Uterus (tissue), 4 donors: ENCODE measurements around the gene DDX3X. TPM values are rescaled to one million over a fixed set of nuclear protein-coding genes. Genes with fewer than 3 reads are reported as not detected.

Source experiments
- DNase-seq, 2 donors: peaks; one replicate each; pipeline ENCODE4 v3.0.0-alpha.2; 2019 to 2020
- H3K27ac ChIP-seq, 2 donors: fragments of 200-600 bp; sonication (generic); 1 replicate in 1 of 2; 2 replicates in 1 of 2; pipeline ENCODE4 v1.5.1; 2016 to 2018
- H3K27me3 ChIP-seq, 2 donors: fragments of 200-600 bp; sonication (generic); one replicate each; pipeline ENCODE4 v1.5.1; 2018 to 2019; ENCODE audit warnings: control low read depth in 1 of 2
- H3K36me3 ChIP-seq, 2 donors: fragments of 200-600 bp; sonication (generic); one replicate each; pipeline ENCODE4 v1.5.1; 2019; ENCODE audit warnings: control low read depth in 1 of 2
- H3K4me1 ChIP-seq, 2 donors: fragments of 200-600 bp; sonication (generic); one replicate each; pipeline ENCODE4 v1.5.1; 2018 to 2019; ENCODE audit warnings: control low read depth in 1 of 2
- H3K4me3 ChIP-seq, 2 donors: fragments of 200-600 bp; sonication (generic); 1 replicate in 1 of 2; 2 replicates in 1 of 2; pipeline ENCODE4 v1.5.1; 2018 to 2019; ENCODE audit warnings: mild to moderate bottlenecking in 1 of 2
- H3K9me3 ChIP-seq, 2 donors: fragments of 200-600 bp; sonication (generic); one replicate each; pipeline ENCODE4 v1.5.1; 2019; ENCODE audit warnings: control low read depth in 1 of 2
- POLR2A ChIP-seq, 2 donors: fragments of 450-650 bp; IDR thresholded peaks; one replicate each; pipeline ENCODE4 v1.6.1; 2016; ENCODE audit warnings: antibody characterized with exemption in 2 of 2, mild to moderate bottlenecking in 1 of 2, moderate library complexity in 1 of 2
- intact Hi-C: fragments of 100-400 bp; cut with DNase I; formaldehyde crosslinking; loops from one replicate; pipeline ENCODE4 v1.15.1; 2023; ENCODE audit warnings: low total_unique reads
- total RNA-seq, 4 donors: library from RNA; depleted of rRNA in 3 of 4; stranded (reverse); fragments of >200 nt in 3 of 4; gene quantifications; one replicate each; pipeline versions ENCODE4 v1.1.0 to v1.2.4, GENCODE V29; 2014 to 2023
- TF ChIP-seq, protein P1 (sequence below), 4 experiments: fragments of 200-600 bp in 2 of 4; fragments of 450-650 bp in 2 of 4; sonication (generic) in 2 of 4; IDR thresholded peaks; one replicate each; pipeline ENCODE4 v1.5.1; 2016 to 2019; ENCODE audit warnings: antibody characterized with exemption in 4 of 4, mild to moderate bottlenecking in 2 of 4, moderate library complexity in 1 of 4
- donor health status: DM: yes; HTN: yes; CAD: no.

Gene DDX3X
- total RNA-seq, 4 donors from 2014 or later, result 124 to 387 (median 268) TPM

DNA sequence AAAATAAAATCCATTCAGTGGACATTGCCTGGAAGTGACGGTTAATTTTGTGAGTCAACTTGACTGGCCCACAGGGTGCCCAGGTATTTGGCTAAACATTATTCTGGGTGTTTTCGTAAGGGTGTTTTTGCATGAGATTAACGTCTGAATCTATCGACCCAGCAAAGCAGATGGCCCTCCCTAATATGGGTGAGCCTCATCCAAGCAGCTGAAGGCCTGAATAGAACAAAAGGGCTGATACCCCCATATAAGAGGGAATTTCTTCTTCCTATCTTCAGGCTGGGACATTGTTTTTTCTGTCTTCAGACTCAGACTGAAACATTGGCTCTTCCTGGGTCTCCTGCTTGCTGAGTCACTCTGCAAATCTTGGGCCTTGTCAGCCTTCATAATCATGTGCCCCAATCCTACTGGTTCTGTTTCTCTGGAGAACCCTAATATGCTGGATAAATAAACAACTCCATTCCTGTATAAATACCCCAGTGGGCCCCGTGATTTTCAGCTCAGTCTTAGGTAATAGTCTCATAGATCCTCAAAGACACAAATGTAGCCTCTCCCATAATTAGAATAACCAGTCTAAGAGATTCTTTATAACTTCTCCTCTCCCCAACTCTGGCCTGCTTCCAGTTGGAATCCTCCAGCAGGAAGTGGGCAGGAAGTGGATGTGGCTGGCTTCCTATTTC lies 33.1 kb upstream of the DDX3X start:
- Histone ChIP-seq H3K4me1 (no peaks in the 10 kb centered on the region), H3K4me3 (no peak overlapping the region), H3K27me3 (no peaks in the 10 kb centered on the region), H3K36me3 (no peaks in the 10 kb centered on the region), H3K9me3 (no peaks in the 10 kb centered on the region), H3K27ac (no peak overlapping the region)
- intact Hi-C loops, result no loop called here
- TF ChIP-seq POLR2A (IDR thresholded peaks at IDR 0.05), result no peak
- TF ChIP-seq, protein P1, sequence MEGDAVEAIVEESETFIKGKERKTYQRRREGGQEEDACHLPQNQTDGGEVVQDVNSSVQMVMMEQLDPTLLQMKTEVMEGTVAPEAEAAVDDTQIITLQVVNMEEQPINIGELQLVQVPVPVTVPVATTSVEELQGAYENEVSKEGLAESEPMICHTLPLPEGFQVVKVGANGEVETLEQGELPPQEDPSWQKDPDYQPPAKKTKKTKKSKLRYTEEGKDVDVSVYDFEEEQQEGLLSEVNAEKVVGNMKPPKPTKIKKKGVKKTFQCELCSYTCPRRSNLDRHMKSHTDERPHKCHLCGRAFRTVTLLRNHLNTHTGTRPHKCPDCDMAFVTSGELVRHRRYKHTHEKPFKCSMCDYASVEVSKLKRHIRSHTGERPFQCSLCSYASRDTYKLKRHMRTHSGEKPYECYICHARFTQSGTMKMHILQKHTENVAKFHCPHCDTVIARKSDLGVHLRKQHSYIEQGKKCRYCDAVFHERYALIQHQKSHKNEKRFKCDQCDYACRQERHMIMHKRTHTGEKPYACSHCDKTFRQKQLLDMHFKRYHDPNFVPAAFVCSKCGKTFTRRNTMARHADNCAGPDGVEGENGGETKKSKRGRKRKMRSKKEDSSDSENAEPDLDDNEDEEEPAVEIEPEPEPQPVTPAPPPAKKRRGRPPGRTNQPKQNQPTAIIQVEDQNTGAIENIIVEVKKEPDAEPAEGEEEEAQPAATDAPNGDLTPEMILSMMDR (IDR thresholded peaks at IDR 0.05), result no peak
- no peak for DNase-seq

DNA sequence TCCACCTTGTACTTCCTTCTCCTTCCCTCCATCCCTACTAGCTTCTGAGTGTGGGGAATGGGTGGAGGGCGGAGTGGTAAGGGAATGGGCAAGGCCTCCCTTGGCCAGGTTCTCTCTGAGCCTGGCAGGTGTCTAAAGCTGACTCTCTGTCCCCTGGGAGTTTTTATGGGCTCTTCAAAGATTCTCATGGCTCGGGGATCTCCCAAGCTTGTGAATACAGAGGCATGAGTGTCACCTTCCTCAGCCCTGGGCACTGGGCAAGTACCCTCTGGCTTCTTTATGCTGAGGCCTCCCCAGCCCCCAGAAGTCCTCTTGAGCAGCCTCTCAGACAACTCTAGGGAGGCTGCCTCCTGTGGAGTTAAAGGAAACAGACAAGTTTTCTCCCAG lies 32.5 kb upstream of the DDX3X start:
- Histone ChIP-seq H3K36me3 (no peaks in the 10 kb centered on the region), H3K4me1 (no peaks in the 10 kb centered on the region), H3K4me3 (no peak overlapping the region), H3K27ac (no peak overlapping the region), H3K27me3 (no peaks in the 10 kb centered on the region), H3K9me3 (no peaks in the 10 kb centered on the region)
- intact Hi-C loops, result no loop called here
- no peak for TF ChIP-seq POLR2A (IDR thresholded peaks at IDR 0.05)
- TF ChIP-seq, protein P1 (IDR thresholded peaks at IDR 0.05), result no peak
- no peak for DNase-seq

DNA sequence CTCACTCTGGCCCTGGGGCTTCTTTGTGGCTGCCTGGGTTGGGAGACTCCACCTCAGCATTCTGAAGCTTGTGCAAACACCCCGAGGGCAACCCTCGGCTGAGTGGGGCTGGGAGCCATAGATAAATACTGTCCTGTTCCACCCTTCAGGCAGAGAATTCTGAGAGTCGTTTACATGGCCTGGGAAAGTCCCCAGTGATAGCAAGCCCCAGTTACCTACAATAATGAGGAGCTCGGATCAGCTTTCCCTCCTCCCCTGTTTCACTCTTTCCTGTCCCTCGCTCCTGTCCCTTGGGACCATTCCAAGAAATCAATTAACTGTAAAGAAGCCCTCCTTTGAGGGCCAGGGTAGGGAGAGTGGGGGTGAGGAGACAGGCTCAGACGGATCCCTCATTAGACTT lies 31.6 kb upstream of the DDX3X start:
- H3K4me3 ChIP-seq, result no peak overlapping the region
- no peaks in the 10 kb centered on the region for H3K4me1 ChIP-seq
- no peak for TF ChIP-seq POLR2A (IDR thresholded peaks at IDR 0.05)
- TF ChIP-seq, protein P1 (IDR thresholded peaks at IDR 0.05), result no peak
- H3K27ac ChIP-seq, result no peak overlapping the region
- H3K36me3 ChIP-seq, result no peaks in the 10 kb centered on the region
- intact Hi-C loops, result no loop called here
- H3K27me3 ChIP-seq, result no peaks in the 10 kb centered on the region
- no peaks in the 10 kb centered on the region for H3K9me3 ChIP-seq
- DNase-seq, result no peak

DNA sequence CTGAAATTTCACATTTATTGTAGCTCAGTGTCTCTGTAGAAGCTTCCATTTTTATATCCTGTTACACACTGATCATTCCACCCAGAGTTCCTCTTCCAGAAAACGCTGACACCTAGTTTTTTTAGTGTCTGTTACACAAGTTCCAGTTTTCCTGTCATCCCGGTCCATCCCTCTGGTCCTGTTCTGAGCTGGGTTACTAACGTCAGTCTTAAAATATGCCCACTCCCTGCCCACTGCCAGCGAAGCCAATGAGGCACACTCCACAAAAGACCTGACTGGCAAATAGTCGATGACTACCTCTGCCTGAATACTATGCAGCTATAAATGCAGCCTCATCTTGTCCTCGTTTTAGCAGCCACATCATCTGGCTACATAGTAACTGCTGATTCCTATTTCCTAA lies 30.9 kb upstream of the DDX3X start:
- Histone ChIP-seq H3K36me3 (no peaks in the 10 kb centered on the region), H3K27me3 (no peaks in the 10 kb centered on the region), H3K27ac (no peak overlapping the region), H3K4me3 (no peak overlapping the region), H3K4me1 (no peaks in the 10 kb centered on the region), H3K9me3 (no peaks in the 10 kb centered on the region)
- no peak for DNase-seq
- TF ChIP-seq POLR2A (IDR thresholded peaks at IDR 0.05), result no peak
- TF ChIP-seq, protein P1 (IDR thresholded peaks at IDR 0.05), result no peak
- intact Hi-C loops, result no loop called here

DNA sequence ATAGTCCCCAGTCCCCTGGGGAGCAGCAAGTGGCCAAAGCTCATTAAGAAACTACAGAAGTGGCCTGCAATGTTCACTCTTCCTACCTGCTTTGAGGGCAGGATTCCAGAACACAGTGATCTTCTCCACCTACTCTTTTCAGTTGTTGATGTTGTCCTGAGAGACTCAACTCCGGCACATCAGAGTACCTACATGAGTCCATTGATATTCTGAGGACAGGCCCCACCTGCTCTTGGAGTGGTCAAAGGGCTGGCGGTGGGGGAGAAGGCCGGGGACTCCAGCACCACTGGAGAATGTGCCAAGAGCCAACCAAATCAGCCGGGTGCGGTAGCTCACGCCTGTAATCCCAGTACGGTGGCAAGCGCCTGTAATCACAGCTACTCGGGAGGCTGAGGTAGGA lies 29.8 kb upstream of the DDX3X start:
- TF ChIP-seq POLR2A (IDR thresholded peaks at IDR 0.05), result no peak
- TF ChIP-seq, protein P1 (IDR thresholded peaks at IDR 0.05), result no peak
- Histone ChIP-seq H3K9me3 (no peaks in the 10 kb centered on the region), H3K27me3 (no peaks in the 10 kb centered on the region), H3K27ac (no peak overlapping the region), H3K4me1 (no peaks in the 10 kb centered on the region), H3K4me3 (no peak overlapping the region), H3K36me3 (no peaks in the 10 kb centered on the region)
- DNase-seq, result no peak
- intact Hi-C loops, result no loop called here
